Stomach smooth muscle (tissue), 2 donors: ENCODE data around the gene ZNF587.
A peak's percentile ranks its signal among the peaks of the same experiment; 100 is the strongest.
"Not testable (repeated sequence)": the region's sequence is repeated elsewhere in the genome, so short reads cannot be mapped to it uniquely, and the experiment has no call there.

Source experiments
- H3K27ac ChIP-seq: one replicate; pipeline ENCODE4 v1.7.0; 2013; ENCODE audit warnings: mild to moderate bottlenecking, low read length, inconsistent platforms
- H3K27me3 ChIP-seq, 2 donors: one replicate each; pipeline ENCODE4 v1.7.0; 2013; ENCODE audit warnings: low read length in 2 of 2; ENCODE audit not compliant: insufficient read depth in 2 of 2, control insufficient read depth in 1 of 2
- H3K36me3 ChIP-seq, 2 donors: one replicate each; pipeline ENCODE4 v1.7.0; 2013; ENCODE audit warnings: low read length in 2 of 2; ENCODE audit not compliant: control insufficient read depth in 2 of 2, insufficient read depth in 2 of 2
- H3K4me1 ChIP-seq: one replicate; pipeline ENCODE4 v1.7.0; 2013; ENCODE audit warnings: low read length; ENCODE audit not compliant: control insufficient read depth, insufficient read depth
- H3K4me3 ChIP-seq, 2 donors: one replicate each; pipeline ENCODE4 v1.7.0; 2013; ENCODE audit warnings: low read length in 2 of 2
- H3K9ac ChIP-seq, 2 donors: one replicate each; pipeline ENCODE4 v1.7.0; 2013; ENCODE audit warnings: low read length in 2 of 2, mild to moderate bottlenecking in 1 of 2
- H3K9me3 ChIP-seq, 2 donors: one replicate each; pipeline ENCODE4 v1.7.0; 2013; ENCODE audit warnings: low read length in 2 of 2; ENCODE audit not compliant: control insufficient read depth in 2 of 2
- donor health status: healthy.
- donor health status: Pancreatic carcinoma.

ZNF587 gene

DNA sequence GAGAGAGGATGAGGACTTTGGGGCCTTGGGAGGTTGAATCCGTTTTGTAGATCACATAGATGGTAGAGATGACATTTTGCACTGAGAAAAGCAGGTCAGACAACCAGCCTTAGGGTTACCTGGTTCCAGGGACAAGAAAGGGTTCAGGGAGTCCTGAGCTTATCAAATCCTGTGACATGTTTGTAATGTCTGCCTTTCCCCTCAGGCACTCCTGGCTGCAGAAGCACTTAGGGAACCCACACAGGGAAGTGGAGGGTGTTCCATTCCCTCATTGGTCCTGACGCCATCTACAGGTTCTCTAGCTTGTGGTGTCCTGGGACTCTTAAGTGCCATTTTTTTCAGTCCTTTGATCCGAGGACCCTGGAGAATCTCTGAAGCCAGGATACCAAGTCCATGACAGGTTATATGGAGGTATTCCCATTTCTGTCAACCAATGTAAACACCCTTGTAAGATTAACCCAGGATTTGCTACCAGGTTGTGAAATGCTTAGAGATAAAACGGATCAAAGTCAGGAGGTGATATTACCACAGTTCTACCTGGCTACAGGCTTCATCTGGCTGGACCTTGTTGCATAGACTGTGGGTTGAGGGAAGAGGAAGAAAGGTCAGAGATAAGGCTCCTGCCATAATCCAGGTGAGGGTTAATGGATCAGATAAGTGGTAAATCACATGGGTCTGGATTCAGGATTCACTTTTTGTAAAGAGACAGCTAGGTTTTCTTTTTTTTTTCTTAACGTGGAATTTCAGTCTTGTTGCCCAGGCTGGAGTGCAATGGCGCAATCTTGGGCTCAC, 2.3 kb downstream of the ZNF587 start:
- H3K36me3 ChIP-seq, H3K9me3 ChIP-seq, H3K4me1 ChIP-seq, H3K4me3 ChIP-seq, H3K27ac ChIP-seq, H3K27me3 ChIP-seq, H3K9ac ChIP-seq: not testable (repeated sequence)

DNA sequence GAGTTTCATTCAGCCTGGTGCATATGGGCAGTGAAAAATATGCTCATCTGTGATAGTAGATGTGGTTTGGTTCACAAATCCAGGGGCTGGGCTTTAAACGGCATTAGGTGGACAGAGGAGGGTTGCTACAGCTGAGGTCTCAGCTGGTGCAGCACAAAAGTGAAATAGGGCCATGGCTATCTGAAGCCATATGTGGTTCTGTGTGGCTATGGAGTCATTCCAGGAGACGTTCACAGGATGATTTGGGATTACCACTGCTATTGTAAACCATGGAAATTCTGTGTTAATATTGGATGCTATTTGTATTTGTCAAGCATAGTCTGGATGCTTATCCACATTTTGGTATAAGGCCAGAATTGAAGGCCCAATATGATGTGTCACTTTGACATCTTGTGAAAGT, 4.5 kb downstream of the ZNF587 start:
- not testable (repeated sequence) for H3K4me1 ChIP-seq, H3K9ac ChIP-seq, H3K9me3 ChIP-seq, H3K4me3 ChIP-seq, H3K27ac ChIP-seq, H3K27me3 ChIP-seq
- H3K36me3 ChIP-seq, result peaks cover 6 to 14% of the 10 kb centered on the region in 2 donors

DNA sequence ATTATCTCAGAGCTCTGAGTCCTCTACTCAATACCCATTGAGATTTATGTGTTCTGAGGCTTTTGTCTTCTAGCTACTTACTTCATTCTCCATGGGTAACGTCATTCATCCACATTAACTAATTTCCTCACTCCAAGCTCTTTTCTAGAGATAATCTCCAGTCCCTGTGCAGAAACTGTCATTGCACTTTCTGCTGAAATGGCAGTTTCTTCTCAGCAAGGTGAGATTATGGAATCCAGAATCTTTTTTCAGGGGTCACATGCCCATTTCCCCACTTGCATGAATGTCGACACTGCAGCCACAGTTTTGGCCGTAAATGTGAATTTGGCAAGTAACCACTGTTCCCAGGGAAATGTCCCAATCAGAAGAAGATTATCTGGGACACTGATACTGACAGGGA, 12.7 kb downstream of the ZNF587 start:
- H3K4me1 ChIP-seq, H3K27me3 ChIP-seq, H3K9me3 ChIP-seq, H3K9ac ChIP-seq, H3K4me3 ChIP-seq, H3K27ac ChIP-seq: not testable (repeated sequence)
- peaks cover 41 to 46% of the 10 kb centered on the region in 2 donors for H3K36me3 ChIP-seq

DNA sequence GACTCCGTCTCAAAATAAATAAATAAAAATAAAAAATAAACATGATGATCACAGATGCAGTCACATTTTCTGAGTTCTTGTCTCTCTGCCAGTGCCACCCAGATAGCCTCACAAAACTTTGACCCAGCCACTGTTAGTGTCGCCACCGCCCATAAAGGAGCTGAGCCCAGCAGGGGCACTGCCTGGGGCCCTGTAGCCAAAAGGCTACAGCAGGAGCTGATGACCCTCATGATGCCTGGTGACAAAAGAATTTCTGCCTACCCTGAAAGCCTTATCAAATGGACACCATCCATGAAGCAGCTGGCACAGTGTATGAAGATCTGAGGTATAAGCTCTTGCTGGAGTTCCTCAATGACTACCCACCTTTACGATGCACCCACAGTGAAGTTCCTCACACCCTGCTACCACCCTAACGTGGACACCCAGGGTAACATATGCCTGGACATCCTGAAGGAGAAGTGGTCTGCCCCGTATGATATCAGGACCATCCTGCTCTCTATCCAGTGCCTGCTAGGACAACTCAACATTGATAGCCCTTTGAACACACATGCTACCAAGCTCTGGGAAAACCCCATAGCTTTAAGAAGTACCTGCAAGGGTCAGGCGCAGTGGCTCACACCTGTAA, 18.3 kb downstream of the ZNF587 start:
- peaks cover 21 to 25% of the 10 kb centered on the region in 2 donors for H3K36me3 ChIP-seq
- H3K4me3 ChIP-seq, result no peak overlapping the region
- peaks cover 22 to 28% of the 10 kb centered on the region in 2 donors for H3K9me3 ChIP-seq
- no peak overlapping the region for H3K27ac ChIP-seq
- no peaks in the 10 kb centered on the region for H3K4me1 ChIP-seq
- H3K27me3 ChIP-seq, result no peaks in the 10 kb centered on the region
- no peak overlapping the region for H3K9ac ChIP-seq

DNA sequence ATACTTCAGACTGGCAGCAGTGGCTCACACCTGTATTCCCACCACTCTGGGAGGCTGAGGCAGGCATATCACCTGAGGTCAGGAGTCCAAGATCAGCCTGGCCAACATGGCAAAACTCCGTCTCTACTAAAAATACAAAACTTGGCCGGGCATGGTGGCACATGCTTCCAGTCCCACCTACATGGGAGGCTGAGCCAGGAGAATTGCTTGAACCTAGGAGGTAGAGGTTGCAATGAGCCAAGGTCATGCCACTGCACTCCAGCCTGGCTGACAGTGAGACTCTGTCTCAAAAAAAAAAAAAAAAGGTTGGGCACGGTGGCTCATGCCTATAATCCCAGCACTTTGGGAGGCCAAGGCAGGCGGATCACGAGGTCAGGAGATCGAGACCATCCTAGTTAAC, 20.0 kb downstream of the ZNF587 start:
- Histone ChIP-seq H3K9me3 (peaks cover 36 to 37% of the 10 kb centered on the region in 2 donors), H3K36me3 (peaks cover 21 to 31% of the 10 kb centered on the region in 2 donors)
- not testable (repeated sequence) for H3K9ac ChIP-seq, H3K4me1 ChIP-seq, H3K27me3 ChIP-seq, H3K4me3 ChIP-seq, H3K27ac ChIP-seq

DNA sequence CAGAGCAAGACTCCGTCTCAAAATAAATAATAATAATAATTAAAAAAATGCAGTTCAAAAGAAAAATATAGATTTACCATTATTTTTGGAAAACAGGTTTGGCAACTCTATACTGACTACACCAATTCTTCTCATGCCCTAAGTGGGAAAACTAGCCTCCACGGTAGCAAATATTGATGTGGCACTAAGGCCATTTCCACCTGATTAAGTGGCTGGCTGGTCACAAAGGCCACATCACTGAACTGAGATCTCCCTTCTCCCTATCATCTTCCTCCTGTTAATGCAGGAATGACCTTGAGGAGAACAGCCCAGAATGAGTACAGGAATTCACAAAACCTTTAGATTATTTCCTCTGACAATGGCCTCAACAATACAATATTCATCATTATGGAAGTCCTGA, 20.6 kb downstream of the ZNF587 start:
- peaks cover 36 to 37% of the 10 kb centered on the region in 2 donors for H3K9me3 ChIP-seq

DNA sequence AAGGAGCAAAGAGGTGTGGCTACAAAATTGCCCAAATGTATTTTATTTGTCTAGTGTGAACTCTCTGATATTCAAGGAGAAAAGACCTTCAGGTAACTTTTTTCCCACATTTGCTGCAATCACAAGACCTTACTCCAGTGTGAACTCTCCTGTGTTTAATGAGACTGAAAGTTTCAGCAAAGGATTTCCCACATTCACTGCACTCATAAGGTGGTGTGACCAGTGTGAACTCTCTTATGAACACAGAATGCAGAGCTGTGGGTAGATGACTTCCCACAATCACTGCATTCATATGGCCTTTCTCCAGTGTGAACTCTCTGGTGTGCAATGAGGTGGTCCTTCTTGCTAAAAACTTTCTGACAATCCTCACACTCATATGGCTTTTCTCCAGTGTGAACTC, 22.8 kb downstream of the ZNF587 start:
- H3K9me3 ChIP-seq, result peaks cover 37 to 48% of the 10 kb centered on the region in 2 donors

More for the DNA sequence above, 20.6 kb downstream of the ZNF587 start:
- H3K9ac ChIP-seq, result no peak overlapping the region
- peaks cover 17 to 30% of the 10 kb centered on the region in 2 donors for H3K36me3 ChIP-seq
- H3K4me1 ChIP-seq, result no peaks in the 10 kb centered on the region
- H3K27me3 ChIP-seq, result no peaks in the 10 kb centered on the region
- no peak overlapping the region for H3K27ac ChIP-seq
- H3K4me3 ChIP-seq, result peak overlapping the region in 1 of 2 donors; percentile 5

DNA sequence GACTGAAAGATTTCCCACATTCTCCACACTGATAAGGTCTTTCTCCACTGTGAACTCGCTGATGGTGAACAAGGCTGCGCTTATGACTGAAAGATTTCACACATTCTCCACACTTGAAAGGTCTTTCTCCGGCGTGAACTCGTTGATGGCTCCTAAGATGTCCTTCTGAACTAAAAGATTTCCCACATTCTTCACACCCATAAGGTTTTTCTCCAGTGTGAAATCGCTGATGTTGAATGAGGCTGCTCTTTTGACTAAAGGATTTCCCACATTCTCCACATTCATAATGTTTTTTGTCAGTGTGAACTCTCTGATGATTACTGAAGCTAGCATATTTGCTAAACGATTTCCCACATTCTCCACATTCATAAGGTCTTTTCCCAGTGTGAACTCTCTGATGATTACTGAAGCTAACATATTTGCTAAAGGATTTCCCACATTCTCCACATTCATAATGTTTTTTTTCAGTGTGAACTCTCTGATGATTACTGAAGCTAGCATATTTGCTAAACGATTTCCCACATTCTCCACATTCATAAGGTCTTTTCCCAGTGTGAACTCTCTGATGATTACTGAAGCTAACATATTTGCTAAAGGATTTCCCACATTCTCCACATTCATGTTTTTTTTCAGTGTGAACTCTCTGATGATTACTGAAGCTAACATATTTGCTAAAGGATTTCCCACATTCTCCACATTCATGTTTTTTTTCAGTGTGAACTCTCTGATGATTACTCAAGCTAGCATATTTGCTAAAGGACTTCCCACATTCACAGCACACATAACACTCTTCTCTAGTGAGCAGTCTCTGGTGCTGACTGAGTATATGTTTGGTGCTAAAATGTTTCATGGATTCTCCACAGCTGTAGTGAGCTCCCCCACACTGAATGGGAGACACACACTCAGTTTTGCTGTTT, 24.5 kb downstream of the ZNF587 start:
- not testable (repeated sequence) for H3K9ac ChIP-seq, H3K27me3 ChIP-seq

More for the DNA sequence above, 22.8 kb downstream of the ZNF587 start:
- H3K27me3 ChIP-seq, result no peaks in the 10 kb centered on the region
- peak overlapping the region; percentile 1 to 36 for H3K4me3 ChIP-seq
- H3K4me1 ChIP-seq, result no peaks in the 10 kb centered on the region
- no peak overlapping the region for H3K9ac ChIP-seq
- no peak overlapping the region for H3K27ac ChIP-seq
- peaks cover 17 to 25% of the 10 kb centered on the region in 2 donors for H3K36me3 ChIP-seq

DNA sequence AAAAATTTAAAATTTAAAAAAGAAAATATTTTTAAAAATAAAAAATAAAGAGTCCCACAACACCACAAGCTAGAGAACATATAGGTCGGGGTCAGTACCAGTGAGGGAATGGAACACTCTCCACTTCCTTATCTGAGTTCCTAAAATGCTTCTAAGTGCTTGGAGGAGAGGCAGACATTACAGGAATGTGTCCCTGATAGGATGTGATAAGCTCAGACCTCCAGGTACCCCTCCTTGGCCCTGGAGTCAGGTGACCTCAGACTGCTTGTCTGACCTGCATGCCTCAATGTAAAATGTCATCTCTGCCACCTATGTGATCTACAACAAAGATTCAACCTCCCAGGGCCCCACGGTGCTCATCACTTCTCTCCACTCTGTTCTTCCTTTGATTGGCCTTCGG, 36.4 kb downstream of the ZNF587 start:
- Histone ChIP-seq H3K36me3 (no peaks in the 10 kb centered on the region), H3K27ac (no peak overlapping the region), H3K4me3 (no peak overlapping the region), H3K4me1 (peaks cover 4% of the 10 kb centered on the region), H3K9me3 (no peaks in the 10 kb centered on the region), H3K27me3 (no peaks in the 10 kb centered on the region), H3K9ac (no peak overlapping the region)

More for the DNA sequence above, 24.5 kb downstream of the ZNF587 start:
- H3K36me3 ChIP-seq, result peaks cover 10 to 20% of the 10 kb centered on the region in 2 donors
- not testable (repeated sequence) for H3K4me1 ChIP-seq, H3K27ac ChIP-seq
- H3K9me3 ChIP-seq, result peaks cover 31 to 44% of the 10 kb centered on the region in 2 donors
- H3K4me3 ChIP-seq, result peak overlapping the region in 1 of 2 donors; percentile 3

DNA sequence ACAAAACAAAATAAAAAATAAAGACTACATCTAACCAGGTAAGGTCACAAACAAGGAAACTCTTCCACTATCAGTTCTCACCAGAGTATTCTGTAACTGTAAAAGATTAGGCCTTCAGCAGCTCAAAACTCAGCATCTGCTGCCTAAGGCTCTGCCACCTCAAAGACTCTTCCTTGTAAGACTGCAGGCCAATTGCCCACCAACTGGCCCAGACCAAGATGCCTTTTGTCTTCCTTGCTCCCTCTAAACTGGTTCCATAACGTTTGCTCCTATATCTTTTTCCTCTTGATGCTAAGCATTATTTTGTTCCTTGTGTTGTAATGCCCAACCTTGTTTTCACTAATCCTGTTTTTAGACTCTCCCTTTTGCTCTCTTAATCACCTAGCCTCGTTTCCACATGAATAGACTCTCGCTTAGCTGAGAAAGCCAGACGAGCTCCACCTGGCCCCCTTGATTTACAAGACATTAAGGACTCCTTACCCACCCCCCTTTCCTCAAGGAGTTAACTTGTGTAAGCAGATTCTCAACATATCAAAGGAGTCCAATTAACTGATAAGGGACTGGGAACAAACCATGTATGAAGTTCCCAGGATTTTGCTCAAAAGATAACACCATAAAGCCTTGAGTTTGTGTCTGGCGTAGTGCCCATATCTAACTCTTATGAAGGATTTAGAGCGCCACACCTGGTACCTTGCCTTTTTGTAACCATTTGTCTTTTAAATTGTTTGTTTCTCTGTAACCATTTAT, 37.7 kb downstream of the ZNF587 start:
- H3K4me3 ChIP-seq, result peak overlapping the region in 1 of 2 donors; percentile 13

More for the DNA sequence above, 37.7 kb downstream of the ZNF587 start:
- Histone ChIP-seq H3K9me3 (no peaks in the 10 kb centered on the region), H3K4me1 (peaks cover 4% of the 10 kb centered on the region), H3K27me3 (no peaks in the 10 kb centered on the region), H3K27ac (no peak overlapping the region), H3K9ac (no peak overlapping the region), H3K36me3 (no peaks in the 10 kb centered on the region)
